HS-5 (cell line): Measurements from ENCODE around the gene KRCC1.
"Not testable (repeated sequence)": the region's sequence is repeated elsewhere in the genome, so short reads cannot be mapped to it uniquely, and the experiment has no call there.

ENCODE experiments used
- DNase-seq: peaks from one replicate; pipeline ENCODE4 v3.0.0-alpha.2; 2012; ENCODE audit warnings: low read depth

KRCC1 gene

DNA sequence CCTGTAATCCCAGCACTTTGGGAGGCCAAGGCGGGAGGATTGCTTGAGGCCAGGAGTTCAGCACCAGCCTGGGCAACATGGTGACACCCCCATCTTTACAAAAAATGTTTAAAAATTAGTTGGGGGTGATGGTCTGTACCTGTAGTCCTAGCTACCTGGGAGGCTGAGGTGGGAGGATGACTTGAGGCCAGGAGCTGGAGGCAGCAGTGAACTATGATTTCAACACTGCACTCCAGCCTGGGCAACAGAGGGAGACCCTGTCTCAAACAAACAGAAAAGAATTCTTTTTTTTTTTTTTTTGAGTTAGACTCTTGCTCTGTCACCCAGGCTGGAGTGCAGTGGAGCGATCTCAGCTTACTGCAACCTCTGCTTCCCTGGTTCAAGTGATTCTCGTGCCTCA lies 55.1 kb downstream of the KRCC1 start:
- DNase-seq = not testable (repeated sequence)

GRCh38 chr2:87996570-87996969 lies 59.0 kb downstream of the KRCC1 start:
- DNase-seq = no peak

- DNase-seq = no peak
Observed at GRCh38 chr2:87995756-87996155, 59.8 kb downstream of the KRCC1 start.

DNA sequence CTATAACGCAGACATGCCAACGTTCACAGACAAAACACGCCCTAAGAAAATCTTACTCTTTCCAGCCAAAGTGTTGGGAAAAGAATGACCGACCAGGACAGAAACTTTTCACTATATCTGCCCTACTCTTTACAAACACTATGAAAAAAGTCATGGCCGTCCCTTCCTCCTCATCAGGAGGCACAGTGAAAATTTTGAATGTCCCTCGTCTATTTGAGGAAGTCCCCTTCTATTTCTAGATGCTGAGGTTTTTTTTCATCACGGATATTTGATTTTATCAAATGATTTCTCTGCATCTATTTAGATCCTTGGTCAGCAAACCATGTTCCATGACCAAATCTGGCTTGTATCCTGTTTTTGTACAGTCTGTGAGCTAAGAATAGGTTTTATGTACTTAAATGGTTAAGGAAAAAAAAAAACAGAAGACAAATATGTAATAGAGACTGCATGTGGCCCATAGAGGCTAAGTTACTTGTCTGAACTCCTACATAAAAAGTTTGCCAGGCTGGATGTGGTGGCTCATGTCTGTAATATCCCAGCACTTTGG lies 61.2 kb downstream of the KRCC1 start:
- not testable (repeated sequence) for DNase-seq

- DNase-seq = not testable (repeated sequence)
Observed at GRCh38 chr2:87992569-87992968, 63.0 kb downstream of the KRCC1 start.

- DNase-seq = not testable (repeated sequence)
Observed at GRCh38 chr2:87987473-87987872, 68.1 kb downstream of the KRCC1 start.

DNA sequence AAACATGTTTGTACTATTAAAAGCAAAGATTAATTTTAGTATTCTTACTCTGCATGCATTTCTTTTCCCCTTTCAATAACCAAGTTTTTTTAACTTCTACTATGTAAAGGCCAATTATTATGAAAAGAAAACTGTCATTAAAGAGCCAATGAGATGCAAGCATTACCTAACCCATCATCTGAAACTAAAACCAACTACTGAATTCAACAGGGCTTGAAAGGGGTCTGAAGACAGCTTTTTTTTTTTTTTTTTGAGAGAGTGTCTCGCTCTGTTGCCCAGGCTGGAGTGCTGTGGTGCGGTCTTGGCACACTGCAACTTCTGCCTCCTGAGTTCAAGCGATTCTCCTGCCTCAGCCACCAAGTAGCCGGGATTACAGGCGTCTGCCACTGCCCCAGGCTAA lies 69.7 kb downstream of the KRCC1 start:
- DNase-seq = not testable (repeated sequence)

GRCh38 chr2:87981182-87981581 lies 74.4 kb downstream of the KRCC1 start:
- not testable (repeated sequence) for DNase-seq
